ENCODE results near the gene TEX36.
"Not testable (repeated sequence)": the region's sequence is repeated elsewhere in the genome, so short reads cannot be mapped to it uniquely, and the experiment has no call there.

Gene TEX36

DNA sequence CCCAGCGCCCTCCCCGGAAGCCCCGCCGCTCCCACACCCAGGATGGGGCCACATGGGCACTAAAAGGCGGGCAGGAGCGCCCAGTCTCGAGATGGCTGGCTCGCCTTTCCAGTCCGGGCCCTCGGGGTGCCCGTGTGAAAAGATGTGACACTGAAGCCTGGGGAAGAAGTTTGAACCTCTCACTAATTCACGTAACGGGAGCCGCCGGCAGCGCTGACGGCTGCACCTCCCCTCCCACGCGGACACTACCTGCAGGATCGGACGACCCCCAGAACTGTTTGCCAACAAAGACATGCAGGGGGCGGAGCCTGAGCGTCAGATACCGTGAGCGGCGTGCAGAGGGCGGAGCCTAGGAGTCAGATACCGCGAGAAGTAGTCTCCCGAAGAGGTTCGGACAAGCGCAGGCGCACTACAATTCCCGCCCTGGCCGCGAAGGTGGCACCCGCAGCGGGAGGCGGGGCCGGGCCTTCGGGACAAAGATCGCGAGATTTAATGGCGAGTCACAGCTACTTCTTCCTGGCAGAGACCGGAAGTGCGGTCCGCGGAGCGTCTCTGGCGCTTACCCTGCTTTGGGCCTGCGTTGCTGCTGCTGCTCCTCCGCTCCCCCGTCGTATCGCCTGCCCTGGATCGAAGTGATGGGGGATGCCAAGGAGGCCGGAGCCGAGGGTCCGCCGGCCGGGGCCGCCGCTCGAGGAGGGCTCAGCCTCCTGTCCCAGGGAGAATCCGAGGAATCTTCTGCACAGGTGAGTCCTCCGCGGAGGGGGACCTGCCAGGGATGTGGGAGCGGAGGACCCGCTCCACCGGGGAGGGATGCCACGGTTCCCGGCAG, 36.4 kb upstream of the TEX36 start, which contains the start of gene EDRF1:
Gene EDRF1 (plus strand): TSS at position 537 of the 829 bp plus-strand sequence. CDS start 99 bp downstream, at position 636.
- peak; percentile 99 for DNase-seq (ENCODE audit: low spot score)
- TF ChIP-seq, protein P1, sequence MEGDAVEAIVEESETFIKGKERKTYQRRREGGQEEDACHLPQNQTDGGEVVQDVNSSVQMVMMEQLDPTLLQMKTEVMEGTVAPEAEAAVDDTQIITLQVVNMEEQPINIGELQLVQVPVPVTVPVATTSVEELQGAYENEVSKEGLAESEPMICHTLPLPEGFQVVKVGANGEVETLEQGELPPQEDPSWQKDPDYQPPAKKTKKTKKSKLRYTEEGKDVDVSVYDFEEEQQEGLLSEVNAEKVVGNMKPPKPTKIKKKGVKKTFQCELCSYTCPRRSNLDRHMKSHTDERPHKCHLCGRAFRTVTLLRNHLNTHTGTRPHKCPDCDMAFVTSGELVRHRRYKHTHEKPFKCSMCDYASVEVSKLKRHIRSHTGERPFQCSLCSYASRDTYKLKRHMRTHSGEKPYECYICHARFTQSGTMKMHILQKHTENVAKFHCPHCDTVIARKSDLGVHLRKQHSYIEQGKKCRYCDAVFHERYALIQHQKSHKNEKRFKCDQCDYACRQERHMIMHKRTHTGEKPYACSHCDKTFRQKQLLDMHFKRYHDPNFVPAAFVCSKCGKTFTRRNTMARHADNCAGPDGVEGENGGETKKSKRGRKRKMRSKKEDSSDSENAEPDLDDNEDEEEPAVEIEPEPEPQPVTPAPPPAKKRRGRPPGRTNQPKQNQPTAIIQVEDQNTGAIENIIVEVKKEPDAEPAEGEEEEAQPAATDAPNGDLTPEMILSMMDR (conservative IDR thresholded peaks at IDR 0.05; ENCODE audit: low read depth) = no peak
- CTCF ChIA-PET = interaction anchor here (0.6 kb wide), 1 partner anchor 21 kb away, joined by 4 read pairs; no protein-coding TSS in a partner anchor
- peak within 1 kb of the TSS; percentile 92 for H3K27ac ChIP-seq
- POLR2A ChIA-PET (ENCODE audit: low non-redundant PET) = interaction anchor here (0.5 to 0.7 kb wide), 2 partner anchors 57 to 365 kb away, joined by 3 to 4 read pairs; no protein-coding TSS in a partner anchor

DNA sequence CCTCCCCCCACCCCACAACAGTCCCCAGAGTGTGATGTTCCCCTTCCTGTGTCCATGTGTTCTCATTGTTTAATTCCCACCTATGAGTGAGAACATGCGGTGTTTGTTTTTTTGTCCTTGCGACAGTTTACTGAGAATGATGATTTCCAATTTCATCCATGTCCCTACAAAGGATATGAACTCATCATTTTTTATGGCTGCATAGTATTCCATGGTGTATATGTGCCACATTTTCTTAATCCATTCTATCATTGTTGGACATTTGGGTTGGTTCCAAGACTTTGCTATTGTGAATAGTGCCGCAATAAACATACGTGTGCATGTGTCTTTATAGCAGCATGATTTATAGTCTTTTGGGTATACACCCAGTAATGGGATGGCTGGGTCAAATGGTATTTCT, 31.8 kb upstream of the TEX36 start:
- CTCF ChIA-PET = interaction anchor here (0.9 kb wide), 1 partner anchor 82 kb away, joined by 3 read pairs; no protein-coding TSS in a partner anchor
- H3K27ac ChIP-seq; DNase-seq (ENCODE audit: low spot score); POLR2A ChIA-PET (ENCODE audit: low non-redundant PET): not testable (repeated sequence)

DNA sequence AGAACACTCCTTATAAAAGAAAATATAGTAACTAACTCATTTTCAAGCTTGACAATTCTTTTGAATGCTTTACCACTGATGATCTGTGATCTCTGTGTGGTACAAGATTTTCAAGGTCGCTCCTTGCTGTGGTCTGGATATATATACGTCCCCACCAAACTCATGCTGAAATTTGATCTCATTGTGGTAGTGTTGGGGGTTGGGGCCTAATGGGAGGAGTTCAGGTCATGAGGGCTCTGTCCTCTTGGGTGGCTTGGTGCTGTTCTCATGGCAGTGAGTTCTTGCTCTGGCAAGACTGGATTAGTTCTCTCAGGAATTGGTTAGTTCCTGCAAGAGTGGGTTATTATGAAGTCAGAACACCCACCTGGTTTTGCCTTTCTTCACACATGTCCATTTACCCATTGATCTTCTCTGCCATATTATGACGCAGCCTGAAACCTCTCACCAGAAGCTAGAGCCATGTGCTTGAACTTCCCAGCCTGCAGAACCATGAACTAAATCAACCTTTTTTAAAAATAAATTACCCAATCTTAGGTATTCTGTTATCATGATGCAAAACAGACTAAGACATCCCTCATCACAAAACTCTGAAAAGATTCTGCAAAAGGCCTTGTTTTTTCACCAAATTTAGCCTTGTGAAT, 28.3 kb upstream of the TEX36 start:
- CTCF ChIA-PET = no interaction called here

DNA sequence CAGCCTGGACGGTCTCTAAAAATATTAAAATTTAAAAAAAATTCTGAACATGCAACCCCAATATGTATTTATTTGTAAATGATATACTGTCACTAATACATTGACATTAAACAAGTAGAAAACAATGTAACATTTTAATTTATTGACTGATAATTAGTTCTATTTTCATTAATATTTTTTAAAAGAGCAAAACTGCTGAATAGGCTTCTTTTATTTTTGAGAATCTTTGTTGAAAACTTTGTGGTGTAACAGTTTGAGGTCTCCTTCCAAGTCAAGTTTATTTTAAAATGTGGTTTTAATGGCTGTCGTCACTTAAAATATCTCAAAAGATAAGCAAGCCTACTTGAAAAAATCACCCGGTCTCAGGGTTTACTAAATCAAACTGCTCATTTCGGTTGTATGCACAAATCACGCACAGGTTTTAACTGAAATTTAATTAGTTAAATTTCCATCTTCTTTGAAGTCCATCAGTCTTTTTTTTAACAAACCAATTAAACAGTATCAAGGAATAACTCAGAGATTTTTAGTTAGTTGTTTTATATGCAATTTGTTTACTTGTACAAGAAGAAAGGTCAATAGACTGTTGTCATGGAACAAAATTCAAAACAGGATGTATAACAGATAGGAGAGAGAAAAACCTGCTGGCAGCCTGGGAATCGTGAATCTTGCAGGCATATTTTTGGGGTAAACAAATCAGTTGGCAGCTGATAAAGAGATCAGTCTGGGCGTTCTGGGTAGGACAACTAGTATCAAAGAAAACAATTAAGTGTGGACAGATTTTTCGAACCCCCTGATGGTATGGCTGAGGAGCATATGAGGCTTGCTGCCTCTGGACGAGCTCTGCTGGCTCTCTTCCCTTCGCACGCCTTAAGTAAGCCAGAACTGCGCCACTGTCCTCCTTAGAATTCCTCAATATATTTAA, 26.9 kb upstream of the TEX36 start:
- TF ChIP-seq, protein P1 (conservative IDR thresholded peaks at IDR 0.05; ENCODE audit: low read depth) = no peak
- ChIA-PET POLR2A (ENCODE audit: low non-redundant PET) (no interaction called here), CTCF (interaction anchor here (0.9 kb wide), 1 partner anchor 13 kb away, joined by 4 read pairs; no protein-coding TSS in a partner anchor)
- no peak for DNase-seq (ENCODE audit: low spot score)
- H3K27ac ChIP-seq = no peak overlapping the region

More for the DNA sequence above, 28.3 kb upstream of the TEX36 start:
- H3K27ac ChIP-seq = no peak overlapping the region
- POLR2A ChIA-PET (ENCODE audit: low non-redundant PET) = interaction anchor here (0.5 kb wide), 1 partner anchor 27 kb away, joined by 3 read pairs; no protein-coding TSS in a partner anchor
- DNase-seq (ENCODE audit: low spot score) = no peak
- TF ChIP-seq, protein P1 (conservative IDR thresholded peaks at IDR 0.05; ENCODE audit: low read depth) = no peak

DNA sequence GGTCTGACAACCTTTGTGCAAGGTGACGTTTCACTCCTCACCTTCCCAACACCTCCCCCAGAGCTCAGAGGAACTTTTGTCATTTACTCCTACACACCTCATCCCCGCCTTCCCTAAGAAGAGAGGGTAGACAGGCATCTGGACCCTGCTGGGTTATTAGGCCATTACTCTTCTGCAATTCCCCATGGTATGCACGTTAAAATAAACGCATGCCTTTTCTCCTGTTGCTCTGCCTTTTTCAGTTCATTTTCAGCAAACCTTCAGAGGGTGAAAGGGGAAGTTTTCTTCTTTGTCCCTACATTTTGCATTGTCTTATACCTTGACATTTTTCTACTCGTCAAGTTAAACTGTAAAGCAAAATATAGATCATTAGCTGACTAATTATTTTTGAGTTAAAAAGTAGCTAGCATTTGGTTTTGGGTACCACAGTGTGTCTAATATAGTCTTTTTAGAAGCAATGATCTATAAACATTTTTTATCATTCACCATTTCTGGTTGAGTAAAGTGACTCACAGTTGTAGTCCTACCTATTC, 26.1 kb upstream of the TEX36 start:
- POLR2A ChIA-PET (ENCODE audit: low non-redundant PET) = no interaction called here
- TF ChIP-seq, protein P1 (conservative IDR thresholded peaks at IDR 0.05; ENCODE audit: low read depth) = no peak
- CTCF ChIA-PET = interaction anchor here (0.9 kb wide), 1 partner anchor 14 kb away, joined by 4 read pairs; no protein-coding TSS in a partner anchor
- no peak for DNase-seq (ENCODE audit: low spot score)
- H3K27ac ChIP-seq = no peak overlapping the region
